WTC11 (cell line): Measurements from ENCODE around the gene FOXP1.

ENCODE experiments used
- ATF1 ChIP-seq: sonication (generic); formaldehyde crosslinking; IDR thresholded peaks from 2 replicates; pipeline ENCODE4 v1.8.1; 2023; ENCODE audit warnings: mild to moderate bottlenecking, moderate library complexity, missing genetic modification reagents
- ELF4 ChIP-seq: sonication (generic); formaldehyde crosslinking; IDR thresholded peaks from 2 replicates; pipeline ENCODE4 v1.8.1; 2022; ENCODE audit warnings: low read depth, mild to moderate bottlenecking, moderate library complexity, missing genetic modification reagents
- JUN ChIP-seq: sonication (generic); formaldehyde crosslinking; IDR thresholded peaks from 2 replicates; pipeline ENCODE4 v1.8.0; 2023; ENCODE audit warnings: mild to moderate bottlenecking, missing genetic modification reagents
- TF ChIP-seq, protein P1 (sequence below): sonication (generic); formaldehyde crosslinking; IDR thresholded peaks from 2 replicates; pipeline ENCODE4 v1.8.0; 2022; ENCODE audit warnings: mild to moderate bottlenecking, missing genetic modification reagents
- TF ChIP-seq, protein P2 (sequence below): fragments of 200-600 bp; IDR thresholded peaks from 2 replicates; pipeline ENCODE4 v1.8.0; 2022; ENCODE audit warnings: antibody characterized with exemption
- TF ChIP-seq, protein P3 (sequence below): sonication (generic); formaldehyde crosslinking; IDR thresholded peaks from 2 replicates; pipeline ENCODE4 v1.8.1; 2022; ENCODE audit warnings: missing genetic modification reagents, borderline replicate concordance
- TF ChIP-seq, protein P4 (sequence below): sonication (generic); formaldehyde crosslinking; conservative IDR thresholded peaks from 2 replicates; pipeline ENCODE4 v1.8.1; 2022; ENCODE audit warnings: mild to moderate bottlenecking, missing genetic modification reagents
- TF ChIP-seq, protein P5 (sequence below): sonication (generic); formaldehyde crosslinking; IDR thresholded peaks from 2 replicates; pipeline ENCODE4 v1.8.1; 2023; ENCODE audit warnings: mild to moderate bottlenecking, missing genetic modification reagents, moderate library complexity
- TF ChIP-seq, protein P6 (sequence below): sonication (generic); formaldehyde crosslinking; IDR thresholded peaks from 2 replicates; pipeline ENCODE4 v1.8.1; 2023; ENCODE audit warnings: mild to moderate bottlenecking, missing genetic modification reagents, moderate library complexity

DNA sequence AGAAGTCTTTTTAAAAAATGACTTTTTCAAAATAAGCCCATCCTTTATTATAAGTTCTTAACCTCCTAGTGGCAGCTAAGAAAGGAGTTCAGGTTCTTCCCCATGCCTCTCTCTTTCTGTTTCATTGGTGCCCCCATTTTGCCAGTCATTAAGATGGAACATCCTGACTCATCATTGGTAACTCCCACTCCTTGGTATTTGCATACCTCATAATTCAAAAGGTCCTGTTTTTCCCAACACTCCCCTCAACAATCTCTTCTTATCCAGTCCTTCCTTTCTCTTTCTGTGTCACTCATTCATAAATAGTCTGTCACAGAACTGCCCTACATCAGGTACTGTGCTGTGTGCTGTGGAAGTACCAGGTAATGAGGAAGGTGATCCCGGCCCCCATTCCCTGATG lies 394.0 kb downstream of the FOXP1 start:
- no peak for TF ChIP-seq JUN (CRISPR knock-in tag)
- TF ChIP-seq, protein P1, sequence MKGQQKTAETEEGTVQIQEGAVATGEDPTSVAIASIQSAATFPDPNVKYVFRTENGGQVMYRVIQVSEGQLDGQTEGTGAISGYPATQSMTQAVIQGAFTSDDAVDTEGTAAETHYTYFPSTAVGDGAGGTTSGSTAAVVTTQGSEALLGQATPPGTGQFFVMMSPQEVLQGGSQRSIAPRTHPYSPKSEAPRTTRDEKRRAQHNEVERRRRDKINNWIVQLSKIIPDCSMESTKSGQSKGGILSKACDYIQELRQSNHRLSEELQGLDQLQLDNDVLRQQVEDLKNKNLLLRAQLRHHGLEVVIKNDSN (CRISPR knock-in tag), result no peak
- TF ChIP-seq, protein P2, sequence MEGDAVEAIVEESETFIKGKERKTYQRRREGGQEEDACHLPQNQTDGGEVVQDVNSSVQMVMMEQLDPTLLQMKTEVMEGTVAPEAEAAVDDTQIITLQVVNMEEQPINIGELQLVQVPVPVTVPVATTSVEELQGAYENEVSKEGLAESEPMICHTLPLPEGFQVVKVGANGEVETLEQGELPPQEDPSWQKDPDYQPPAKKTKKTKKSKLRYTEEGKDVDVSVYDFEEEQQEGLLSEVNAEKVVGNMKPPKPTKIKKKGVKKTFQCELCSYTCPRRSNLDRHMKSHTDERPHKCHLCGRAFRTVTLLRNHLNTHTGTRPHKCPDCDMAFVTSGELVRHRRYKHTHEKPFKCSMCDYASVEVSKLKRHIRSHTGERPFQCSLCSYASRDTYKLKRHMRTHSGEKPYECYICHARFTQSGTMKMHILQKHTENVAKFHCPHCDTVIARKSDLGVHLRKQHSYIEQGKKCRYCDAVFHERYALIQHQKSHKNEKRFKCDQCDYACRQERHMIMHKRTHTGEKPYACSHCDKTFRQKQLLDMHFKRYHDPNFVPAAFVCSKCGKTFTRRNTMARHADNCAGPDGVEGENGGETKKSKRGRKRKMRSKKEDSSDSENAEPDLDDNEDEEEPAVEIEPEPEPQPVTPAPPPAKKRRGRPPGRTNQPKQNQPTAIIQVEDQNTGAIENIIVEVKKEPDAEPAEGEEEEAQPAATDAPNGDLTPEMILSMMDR, result no peak
- no peak for TF ChIP-seq ATF1 (CRISPR knock-in tag)
- TF ChIP-seq, protein P3, sequence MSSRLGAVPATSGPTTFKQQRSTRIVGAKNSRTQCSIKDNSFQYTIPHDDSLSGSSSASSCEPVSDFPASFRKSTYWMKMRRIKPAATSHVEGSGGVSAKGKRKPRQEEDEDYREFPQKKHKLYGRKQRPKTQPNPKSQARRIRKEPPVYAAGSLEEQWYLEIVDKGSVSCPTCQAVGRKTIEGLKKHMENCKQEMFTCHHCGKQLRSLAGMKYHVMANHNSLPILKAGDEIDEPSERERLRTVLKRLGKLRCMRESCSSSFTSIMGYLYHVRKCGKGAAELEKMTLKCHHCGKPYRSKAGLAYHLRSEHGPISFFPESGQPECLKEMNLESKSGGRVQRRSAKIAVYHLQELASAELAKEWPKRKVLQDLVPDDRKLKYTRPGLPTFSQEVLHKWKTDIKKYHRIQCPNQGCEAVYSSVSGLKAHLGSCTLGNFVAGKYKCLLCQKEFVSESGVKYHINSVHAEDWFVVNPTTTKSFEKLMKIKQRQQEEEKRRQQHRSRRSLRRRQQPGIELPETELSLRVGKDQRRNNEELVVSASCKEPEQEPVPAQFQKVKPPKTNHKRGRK (CRISPR knock-in tag), result no peak
- TF ChIP-seq, protein P4, sequence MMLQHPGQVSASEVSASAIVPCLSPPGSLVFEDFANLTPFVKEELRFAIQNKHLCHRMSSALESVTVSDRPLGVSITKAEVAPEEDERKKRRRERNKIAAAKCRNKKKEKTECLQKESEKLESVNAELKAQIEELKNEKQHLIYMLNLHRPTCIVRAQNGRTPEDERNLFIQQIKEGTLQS (CRISPR knock-in tag), result no peak
- TF ChIP-seq, protein P5, sequence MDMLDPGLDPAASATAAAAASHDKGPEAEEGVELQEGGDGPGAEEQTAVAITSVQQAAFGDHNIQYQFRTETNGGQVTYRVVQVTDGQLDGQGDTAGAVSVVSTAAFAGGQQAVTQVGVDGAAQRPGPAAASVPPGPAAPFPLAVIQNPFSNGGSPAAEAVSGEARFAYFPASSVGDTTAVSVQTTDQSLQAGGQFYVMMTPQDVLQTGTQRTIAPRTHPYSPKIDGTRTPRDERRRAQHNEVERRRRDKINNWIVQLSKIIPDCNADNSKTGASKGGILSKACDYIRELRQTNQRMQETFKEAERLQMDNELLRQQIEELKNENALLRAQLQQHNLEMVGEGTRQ (CRISPR knock-in tag), result no peak
- TF ChIP-seq ELF4 (CRISPR knock-in tag), result no peak
- TF ChIP-seq, protein P6, sequence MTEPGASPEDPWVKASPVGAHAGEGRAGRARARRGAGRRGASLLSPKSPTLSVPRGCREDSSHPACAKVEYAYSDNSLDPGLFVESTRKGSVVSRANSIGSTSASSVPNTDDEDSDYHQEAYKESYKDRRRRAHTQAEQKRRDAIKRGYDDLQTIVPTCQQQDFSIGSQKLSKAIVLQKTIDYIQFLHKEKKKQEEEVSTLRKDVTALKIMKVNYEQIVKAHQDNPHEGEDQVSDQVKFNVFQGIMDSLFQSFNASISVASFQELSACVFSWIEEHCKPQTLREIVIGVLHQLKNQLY, result no peak
